Measurements from ENCODE around the gene TEAD1.

TEAD1 gene

DNA sequence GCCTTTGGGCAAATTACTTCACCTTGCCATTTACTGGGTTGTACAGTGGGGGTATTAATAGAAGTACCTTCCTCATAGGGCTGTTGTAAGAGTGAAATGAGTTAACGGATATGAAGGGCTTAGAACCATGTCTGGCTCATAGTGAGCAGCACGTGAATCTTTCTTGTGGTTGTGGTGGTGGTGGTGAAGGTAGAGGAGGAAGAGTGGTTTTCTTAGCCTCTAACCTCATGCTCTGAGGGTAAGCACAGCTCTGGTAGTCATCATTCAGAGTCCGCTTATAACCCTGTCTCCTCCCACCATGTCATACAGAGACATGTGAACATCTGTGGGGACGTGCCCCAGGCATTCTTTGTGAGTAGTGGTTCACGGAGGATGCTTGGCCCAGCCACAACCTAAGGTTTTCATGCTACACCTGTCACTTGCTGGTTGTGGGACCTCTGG is 43.6 kb downstream of the TEAD1 start:
- TF ChIP-seq CTCF (conservative IDR thresholded peaks at IDR 0.05) (no peak), ZFX (IDR thresholded peaks at IDR 0.05) (no peak)
- no peak overlapping the region for H3K27ac ChIP-seq

GRCh38 chr11:12719221-12719620 is 45.0 kb downstream of the TEAD1 start:
- no peak overlapping the region for H3K27ac ChIP-seq

GRCh38 chr11:12721816-12722604 is 47.8 kb downstream of the TEAD1 start:
- no peak overlapping the region for H3K27ac ChIP-seq
- no peak for TF ChIP-seq ZFX (IDR thresholded peaks at IDR 0.05)
- no peak for TF ChIP-seq CTCF (conservative IDR thresholded peaks at IDR 0.05)

More at GRCh38 chr11:12719221-12719620, 45.0 kb downstream of the TEAD1 start:
- TF ChIP-seq CTCF (conservative IDR thresholded peaks at IDR 0.05) (no peak), ZFX (IDR thresholded peaks at IDR 0.05) (no peak)

GRCh38 chr11:12723421-12724300 is 49.4 kb downstream of the TEAD1 start:
- TF ChIP-seq ZFX (IDR thresholded peaks at IDR 0.05) (no peak), CTCF (conservative IDR thresholded peaks at IDR 0.05) (no peak)
- H3K27ac ChIP-seq: peak overlapping the region; percentile 76

DNA sequence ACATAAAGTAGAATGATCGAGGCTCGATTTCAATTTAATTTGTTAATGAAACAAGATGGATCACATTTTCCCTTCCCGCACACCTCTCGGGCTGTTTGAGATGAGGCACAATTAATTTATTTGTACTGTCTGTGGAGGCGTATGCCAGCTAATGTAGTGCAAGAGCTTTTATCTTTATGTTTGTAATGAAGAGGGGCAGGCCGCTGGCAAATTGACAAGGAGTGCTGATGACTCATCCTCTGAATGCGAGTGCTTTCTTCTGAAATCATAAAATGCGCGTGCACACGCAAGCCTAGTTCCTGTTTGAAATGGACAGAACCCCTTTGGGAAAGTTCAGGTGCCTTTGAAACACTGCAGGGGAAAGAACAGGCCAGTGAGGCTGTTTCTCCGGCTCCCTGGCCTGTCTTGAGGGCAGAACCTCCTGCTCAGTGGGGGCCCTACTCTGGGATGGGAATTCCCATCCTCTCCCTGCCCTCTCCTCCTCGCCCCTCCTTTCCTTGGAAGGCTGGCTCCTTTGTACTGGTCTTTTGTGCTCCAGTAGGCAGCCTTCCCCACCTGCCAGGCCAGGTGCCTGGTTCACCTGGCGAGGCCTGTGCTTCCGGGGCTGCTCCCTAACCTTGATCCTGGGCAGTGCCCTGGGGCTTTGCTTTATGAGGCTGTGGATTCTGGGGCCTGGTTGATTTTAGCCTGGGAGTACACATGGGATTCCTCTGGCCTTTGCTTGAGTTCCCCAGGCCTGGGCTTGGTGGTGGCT is 50.3 kb downstream of the TEAD1 start:
- peak overlapping the region; percentile 76 for H3K27ac ChIP-seq
- no peak for TF ChIP-seq CTCF (conservative IDR thresholded peaks at IDR 0.05)
- TF ChIP-seq ZFX (IDR thresholded peaks at IDR 0.05): peak; percentile 49; the same call in 1 of the 2 replicates

- peak overlapping the region; percentile 76 for H3K27ac ChIP-seq
- TF ChIP-seq ZFX (IDR thresholded peaks at IDR 0.05) (no peak), CTCF (conservative IDR thresholded peaks at IDR 0.05) (no peak)
Measured at GRCh38 chr11:12725055-12725862, 51.0 kb downstream of the TEAD1 start.
